GM18505 (cell line): ENCODE measurements around the gene ACP1.

ENCODE experiments used
- ATAC-seq: cut with Tn5 transposase; IDR thresholded peaks from one replicate; pipeline ENCODE4 v1.9.1; 2021; ENCODE audit not compliant: unreplicated experiment
- POLR2A ChIP-seq: IDR thresholded peaks from 4 replicates; pipeline ENCODE4 v1.6.1; 2011; ENCODE audit warnings: borderline replicate concordance; ENCODE audit not compliant: insufficient read depth, insufficient read length; ENCODE audit errors: extremely low read depth

Gene ACP1

DNA sequence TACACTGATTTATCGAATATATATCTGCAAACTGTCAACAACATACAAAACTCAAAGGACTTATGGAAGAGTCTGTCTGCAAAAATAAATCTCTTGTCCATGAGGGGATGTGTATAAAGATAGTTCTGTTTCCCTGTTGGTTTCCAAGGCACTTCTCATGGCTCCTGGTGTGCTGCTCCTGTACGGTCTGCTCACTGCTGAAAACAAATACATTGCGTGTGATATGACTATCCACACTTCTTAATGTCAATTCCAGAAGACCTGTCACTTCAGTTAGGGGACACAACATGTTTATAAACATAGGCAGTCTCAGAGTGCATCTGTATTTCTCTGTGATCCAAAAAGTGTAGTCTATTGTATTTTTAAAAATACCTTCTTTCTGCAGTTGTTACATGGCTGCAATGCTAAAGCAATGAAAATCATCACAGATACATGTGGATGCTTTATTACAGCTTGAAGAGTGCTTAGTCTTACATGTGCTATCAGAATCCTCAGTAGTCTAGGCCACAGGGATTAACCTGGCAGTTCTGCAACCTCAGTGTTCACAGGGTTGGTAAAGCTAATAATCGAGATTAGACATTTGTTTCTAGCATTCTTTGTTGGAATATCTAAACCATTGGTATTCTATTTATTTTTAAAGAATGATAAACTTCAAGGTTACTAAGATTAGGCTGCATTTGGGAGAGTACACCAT lies 15.4 kb downstream of the ACP1 start:
- TF ChIP-seq POLR2A = no peak
- ATAC-seq = no peak

DNA sequence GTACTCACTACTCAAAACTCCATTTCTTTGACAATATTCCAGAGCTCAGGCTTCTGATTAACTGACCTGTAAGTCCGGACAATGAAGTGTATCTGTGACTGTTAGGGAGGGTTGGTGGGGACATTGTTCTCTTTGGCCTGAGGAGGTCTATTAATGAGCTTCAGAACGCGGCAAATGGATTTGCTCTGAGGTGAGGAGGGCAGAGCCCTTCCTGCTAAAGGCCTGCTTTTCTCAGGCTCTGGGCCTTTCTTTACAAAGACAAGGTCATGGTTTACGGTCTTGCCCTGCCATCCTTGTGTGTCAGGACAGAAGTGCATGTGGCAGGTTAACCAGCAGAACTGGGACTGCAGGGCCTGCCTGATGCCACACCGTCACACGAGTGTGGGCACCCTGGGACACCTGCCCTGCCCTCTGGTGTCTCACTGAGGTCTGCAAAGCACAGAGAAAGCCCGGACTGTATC lies 15.9 kb downstream of the ACP1 start:
- no peak for TF ChIP-seq POLR2A
- no peak for ATAC-seq

DNA sequence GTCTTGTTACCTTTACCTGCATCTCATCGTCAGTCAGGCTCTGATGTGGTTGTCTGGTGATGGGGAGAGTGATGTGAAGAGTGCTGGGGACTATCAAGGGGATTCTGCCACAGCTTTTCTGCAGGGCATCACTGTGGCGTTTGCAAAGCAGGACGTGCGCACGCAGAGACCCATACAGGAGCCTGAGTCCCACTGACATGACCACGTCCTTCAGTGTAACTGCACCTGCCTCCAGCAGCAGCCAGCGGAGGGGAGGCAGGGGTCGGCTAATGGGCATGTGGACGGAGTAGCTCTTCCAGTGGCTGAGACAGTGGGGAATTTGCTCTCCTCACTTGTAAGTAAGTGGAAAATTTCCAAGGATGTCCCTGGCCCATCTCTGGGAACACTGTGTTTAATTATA lies 16.6 kb downstream of the ACP1 start:
- TF ChIP-seq POLR2A = no peak
- ATAC-seq = no peak

DNA sequence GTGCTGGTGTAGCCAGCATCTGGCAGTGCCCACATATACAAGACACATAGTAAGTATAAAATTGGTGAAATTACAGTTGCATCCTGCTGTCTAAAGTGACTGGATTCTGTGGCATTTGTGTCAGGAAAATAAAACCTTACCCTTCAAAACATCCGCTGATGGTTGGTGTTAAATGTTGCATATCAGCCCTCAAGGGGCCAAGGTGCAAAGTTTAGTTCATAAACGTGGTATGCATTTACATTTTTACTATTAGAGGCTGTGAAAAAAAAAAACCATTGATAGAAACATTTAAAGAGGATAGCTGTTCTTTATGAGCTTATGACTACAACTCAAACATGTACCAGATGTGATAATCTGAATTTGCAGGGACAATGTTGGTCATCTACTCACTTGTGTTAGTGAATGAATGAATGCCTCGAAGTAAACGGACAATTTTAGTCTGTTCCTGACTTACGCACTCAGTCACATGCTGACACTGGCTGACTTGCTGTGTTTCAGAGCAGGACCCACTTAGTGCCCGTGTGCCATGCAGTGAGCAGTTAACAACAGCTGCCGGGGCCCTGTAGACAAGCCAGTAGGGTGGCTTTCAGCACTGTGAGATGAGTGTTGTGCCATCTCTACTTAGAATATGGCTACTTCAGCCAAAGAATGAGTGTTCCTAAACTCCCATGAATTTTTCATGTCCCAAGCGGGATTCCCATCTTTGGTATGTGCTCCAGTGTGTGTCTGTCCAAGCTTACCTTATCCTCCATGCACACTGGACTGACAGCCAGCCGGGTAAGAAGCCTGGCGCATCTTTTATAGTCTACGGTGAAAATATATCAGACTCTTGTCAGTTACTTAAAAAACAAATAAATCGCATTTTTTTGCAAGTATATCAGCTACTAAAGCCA lies 17.9 kb downstream of the ACP1 start:
- ATAC-seq = no peak
- TF ChIP-seq POLR2A = no peak

DNA sequence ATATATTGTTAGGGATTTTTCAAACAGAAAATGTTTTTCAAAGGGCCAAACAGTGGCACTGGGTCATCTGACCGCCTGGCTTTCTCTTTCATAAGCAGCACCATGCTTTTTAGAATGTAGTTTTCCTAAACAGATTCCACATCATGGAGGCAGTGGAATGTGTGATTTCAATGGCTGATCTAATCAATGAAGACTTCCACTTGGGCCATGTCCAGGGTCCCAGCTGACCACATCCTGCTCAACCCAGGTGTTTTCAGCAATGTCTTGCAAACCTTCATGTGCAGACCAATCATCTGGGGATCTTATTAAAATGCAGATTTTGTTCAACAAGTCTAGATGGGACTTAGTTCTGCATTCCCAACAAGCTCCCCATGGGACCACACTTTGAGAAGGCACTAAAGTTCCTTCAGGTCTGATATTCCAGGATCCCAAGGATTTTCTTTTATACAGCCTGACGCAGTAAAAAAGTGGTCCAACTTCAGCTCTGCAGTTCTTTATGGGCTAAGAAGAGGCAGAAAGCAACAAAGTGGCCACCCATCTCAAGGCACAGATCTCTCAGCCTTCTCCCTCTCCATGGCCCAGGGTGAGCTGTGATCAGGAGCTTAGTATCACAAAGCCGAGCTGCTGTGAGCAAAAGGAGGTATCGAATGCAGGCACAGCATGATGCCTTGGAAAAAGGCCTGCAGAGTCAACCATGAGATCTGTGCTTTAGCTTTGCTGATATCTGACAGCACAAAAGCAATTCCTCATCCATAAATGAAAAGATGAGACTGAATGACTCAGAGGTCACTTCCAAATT lies 19.4 kb downstream of the ACP1 start:
- ATAC-seq = no peak
- TF ChIP-seq POLR2A = no peak

DNA sequence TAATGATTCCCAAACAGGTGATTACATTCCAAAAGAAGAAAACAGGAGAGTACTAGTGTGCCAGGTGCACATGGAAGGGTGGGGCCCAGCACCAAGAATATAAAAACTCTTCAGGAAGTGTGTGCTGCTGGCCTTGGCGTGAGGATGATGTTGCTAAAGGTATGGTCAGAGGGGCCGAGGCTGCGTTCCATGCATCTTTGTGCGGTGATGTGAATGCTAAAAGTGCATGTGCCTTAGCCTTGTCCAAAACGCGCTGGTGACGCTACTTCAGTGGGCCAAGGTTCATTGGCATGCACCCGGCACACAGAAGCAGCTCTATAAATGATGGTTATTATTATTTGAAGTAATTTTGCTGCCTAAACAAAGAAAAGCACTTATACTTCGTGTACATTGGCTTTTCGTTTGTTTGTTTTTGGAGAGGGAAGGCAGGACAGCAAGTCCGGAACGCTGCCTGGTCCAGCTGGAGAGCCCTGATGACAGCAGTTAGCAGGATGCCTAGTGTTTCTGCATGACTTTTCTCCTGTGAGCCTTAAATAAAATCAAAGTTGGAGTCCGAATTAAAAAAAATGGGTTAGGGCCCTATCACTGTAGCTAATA lies 20.2 kb downstream of the ACP1 start:
- no peak for ATAC-seq
- TF ChIP-seq POLR2A = no peak

DNA sequence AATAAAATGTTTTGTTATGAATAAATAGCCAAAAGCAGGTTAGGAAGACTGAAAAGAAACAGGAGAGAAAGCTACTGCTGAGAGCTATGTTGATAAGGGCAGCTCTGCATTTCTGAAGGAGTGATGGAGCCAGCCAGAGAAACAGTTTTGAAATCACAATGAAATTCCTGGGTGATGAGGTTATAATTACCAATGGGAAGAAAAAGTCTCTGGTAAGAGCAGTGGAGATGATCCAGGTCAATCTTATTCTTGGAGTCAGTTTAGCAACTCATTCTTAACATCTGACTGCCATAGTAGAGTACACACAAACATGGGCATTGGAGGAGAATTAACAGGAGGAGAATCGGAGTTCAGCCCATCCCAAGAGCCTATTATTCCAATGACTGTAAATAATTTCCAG lies 20.8 kb downstream of the ACP1 start:
- no peak for ATAC-seq
- no peak for TF ChIP-seq POLR2A

DNA sequence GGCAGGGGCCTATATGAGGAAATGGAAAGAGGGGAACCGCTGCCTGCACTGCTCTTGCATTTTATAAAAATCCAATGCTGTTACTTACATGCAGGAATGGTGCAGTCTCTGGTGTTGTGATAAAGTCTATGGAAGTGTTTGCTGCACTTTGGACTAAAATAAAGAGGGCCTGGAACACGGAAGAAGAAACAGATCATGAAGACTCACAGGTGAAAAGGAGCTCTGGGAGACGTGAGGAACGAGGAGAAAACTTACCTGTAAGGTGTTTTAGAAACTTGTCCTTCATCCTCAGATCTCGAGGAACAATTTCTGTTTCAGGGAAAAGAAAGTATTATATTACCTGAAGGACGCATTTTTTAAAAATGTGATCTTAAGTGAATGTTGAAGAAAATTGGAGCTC lies 21.3 kb downstream of the ACP1 start:
- ATAC-seq = no peak
- TF ChIP-seq POLR2A = no peak

DNA sequence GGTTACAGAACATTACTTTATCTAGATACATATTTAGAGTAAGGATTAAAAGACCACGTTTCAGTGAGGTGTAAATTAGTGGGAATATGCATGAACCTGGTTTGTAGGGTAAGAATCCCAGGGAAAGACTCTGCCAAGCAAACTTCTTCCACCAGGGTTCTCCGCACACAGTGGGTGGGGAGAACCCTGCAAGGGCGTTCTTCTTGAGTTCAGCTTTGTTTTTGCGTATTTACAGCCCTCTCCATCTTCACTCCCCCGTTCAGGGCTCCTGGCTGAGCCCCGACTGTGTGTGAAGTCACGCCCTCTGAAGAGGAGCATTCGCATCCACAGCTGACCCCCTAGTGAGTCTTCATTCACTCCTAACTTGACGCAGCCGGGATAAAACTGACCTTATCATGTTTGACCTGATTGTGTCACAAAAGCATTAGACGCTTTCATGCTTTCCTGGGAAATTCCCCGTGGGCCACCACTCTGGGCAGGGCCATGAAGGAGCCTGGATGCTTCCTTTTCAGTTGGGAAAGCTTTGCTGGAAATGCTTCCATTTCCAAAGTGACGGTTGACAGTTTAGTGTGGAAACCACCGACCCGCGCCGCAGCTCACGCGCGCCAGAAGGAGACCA lies 22.1 kb downstream of the ACP1 start:
- TF ChIP-seq POLR2A = no peak
- no peak for ATAC-seq

DNA sequence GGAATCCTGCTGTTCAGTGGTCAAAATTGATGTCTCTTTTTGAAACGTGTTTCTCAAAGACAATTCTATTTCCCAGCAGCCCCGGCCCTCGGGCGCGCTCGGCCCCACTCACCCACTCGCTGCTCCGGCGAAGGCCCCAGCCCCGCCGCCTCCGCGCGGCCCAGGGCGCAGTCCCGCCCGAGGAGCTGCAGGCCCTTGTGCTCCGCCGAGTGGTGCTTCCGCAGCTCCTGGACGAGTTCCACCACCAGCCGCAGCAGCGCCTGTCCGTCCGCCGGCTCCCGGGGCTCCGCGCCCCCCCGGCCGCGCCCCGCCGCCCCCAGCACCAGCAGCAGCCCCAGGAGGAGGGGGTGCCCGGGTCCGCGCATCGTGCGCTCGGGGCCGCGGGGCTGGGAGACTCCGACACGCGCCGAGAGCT lies 22.7 kb downstream of the ACP1 start:
- no peak for TF ChIP-seq POLR2A
- no peak for ATAC-seq

DNA sequence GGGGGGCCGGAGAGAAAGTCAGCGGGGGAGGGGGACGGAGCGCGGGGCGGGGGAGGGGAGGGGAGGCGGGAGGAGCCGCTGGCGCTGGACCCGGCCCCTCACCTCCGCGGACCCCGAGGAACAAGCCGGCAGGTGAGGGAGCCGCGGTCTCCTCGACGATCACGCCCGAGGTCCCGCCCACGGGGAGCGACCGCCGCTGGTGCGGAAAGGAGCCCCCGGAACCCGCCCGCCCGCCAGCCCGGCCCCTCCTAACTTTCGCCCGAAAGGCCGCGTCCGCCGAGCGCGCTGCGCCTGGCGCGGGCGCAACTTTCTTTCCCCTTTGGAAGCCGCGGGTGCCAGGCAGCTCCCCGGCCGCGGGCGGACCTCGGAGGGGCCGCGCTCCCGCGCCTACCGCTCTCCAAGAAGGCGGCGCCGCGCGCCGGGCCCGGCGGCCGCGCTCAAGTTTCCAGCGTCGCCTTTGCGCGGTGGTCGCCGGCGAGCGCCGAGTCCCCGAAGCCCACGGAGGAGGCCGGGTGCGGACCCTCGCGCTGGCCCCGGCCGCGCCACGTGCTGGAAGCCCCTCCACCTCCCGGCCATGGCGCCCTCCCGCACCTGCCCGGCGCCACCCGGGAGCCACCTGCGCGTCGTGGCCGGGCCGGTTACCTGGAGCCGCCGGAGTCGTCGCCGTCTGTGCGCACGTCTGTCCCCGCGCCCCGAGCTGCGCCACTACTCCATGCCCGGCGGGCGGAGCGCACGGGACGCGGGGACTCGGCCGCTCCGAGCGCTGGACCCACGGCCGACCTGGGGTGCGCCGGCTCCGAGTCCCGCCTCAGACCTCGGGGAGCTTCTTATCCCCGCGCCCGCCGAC lies 23.4 kb downstream of the ACP1 start, which contains the start of gene ALKAL2:
TSS of gene ALKAL2 (minus strand) at position 181 of the 847 bp plus-strand sequence. CDS start 256 bp downstream, outside the sequence.
- no peak for ATAC-seq
- no peak for TF ChIP-seq POLR2A
